ENCODE measurements around the gene SMPD3. TPM values are rescaled to one million over a fixed set of nuclear protein-coding genes. Genes with fewer than 3 reads are reported as not detected.

Gene SMPD3
- total RNA-seq, 1 experiment from 2014 or later = 0.42 TPM

- Histone ChIP-seq H3K27me3 (ENCODE audit: control insufficient read depth, insufficient read depth, low read length) (no peaks in the 10 kb centered on the region), H3K4me3 (ENCODE audit: insufficient read depth, low read depth, low read length) (no peak overlapping the region), H3K36me3 (replicated peaks; ENCODE audit: control insufficient read depth, insufficient read depth, low read length) (peaks cover 28% of the 10 kb centered on the region)
- no peak for DNase-seq
Measured at GRCh38 chr16:68351991-68352431, 96.3 kb downstream of the SMPD3 start.

GRCh38 chr16:68351463-68351862, 96.8 kb downstream of the SMPD3 start:
- peaks cover 26% of the 10 kb centered on the region for H3K36me3 ChIP-seq (replicated peaks; ENCODE audit: control insufficient read depth, insufficient read depth, low read length)
- no peak overlapping the region for H3K4me3 ChIP-seq (ENCODE audit: insufficient read depth, low read depth, low read length)
- no peak for DNase-seq
- H3K27me3 ChIP-seq (ENCODE audit: control insufficient read depth, insufficient read depth, low read length) = no peaks in the 10 kb centered on the region

GRCh38 chr16:68350813-68351350, 97.4 kb downstream of the SMPD3 start:
- Histone ChIP-seq H3K36me3 (replicated peaks; ENCODE audit: control insufficient read depth, insufficient read depth, low read length) (peaks cover 27% of the 10 kb centered on the region), H3K27me3 (ENCODE audit: control insufficient read depth, insufficient read depth, low read length) (no peaks in the 10 kb centered on the region), H3K4me3 (ENCODE audit: insufficient read depth, low read depth, low read length) (no peak overlapping the region)
- DNase-seq = no peak

- no peak overlapping the region for H3K4me3 ChIP-seq (ENCODE audit: insufficient read depth, low read depth, low read length)
- H3K36me3 ChIP-seq (replicated peaks; ENCODE audit: control insufficient read depth, insufficient read depth, low read length) = peaks cover 32% of the 10 kb centered on the region
- no peaks in the 10 kb centered on the region for H3K27me3 ChIP-seq (ENCODE audit: control insufficient read depth, insufficient read depth, low read length)
- no peak for DNase-seq
Measured at GRCh38 chr16:68349838-68350410, 98.4 kb downstream of the SMPD3 start.

- H3K36me3 ChIP-seq (replicated peaks; ENCODE audit: control insufficient read depth, insufficient read depth, low read length) = peaks cover 31% of the 10 kb centered on the region
- DNase-seq = no peak
- no peaks in the 10 kb centered on the region for H3K27me3 ChIP-seq (ENCODE audit: control insufficient read depth, insufficient read depth, low read length)
- no peak overlapping the region for H3K4me3 ChIP-seq (ENCODE audit: insufficient read depth, low read depth, low read length)
Measured at GRCh38 chr16:68348639-68349445, 99.5 kb downstream of the SMPD3 start.

GRCh38 chr16:68347605-68348004, 100.7 kb downstream of the SMPD3 start:
- H3K4me3 ChIP-seq (ENCODE audit: insufficient read depth, low read depth, low read length) = no peak overlapping the region

GRCh38 chr16:68346892-68347480, 101.3 kb downstream of the SMPD3 start:
- Histone ChIP-seq H3K4me3 (ENCODE audit: insufficient read depth, low read depth, low read length) (no peak overlapping the region), H3K36me3 (replicated peaks; ENCODE audit: control insufficient read depth, insufficient read depth, low read length) (peaks cover 25% of the 10 kb centered on the region), H3K27me3 (ENCODE audit: control insufficient read depth, insufficient read depth, low read length) (no peaks in the 10 kb centered on the region)
- no peak for DNase-seq

More at GRCh38 chr16:68347605-68348004, 100.7 kb downstream of the SMPD3 start:
- no peak for DNase-seq
- H3K36me3 ChIP-seq (replicated peaks; ENCODE audit: control insufficient read depth, insufficient read depth, low read length) = peaks cover 25% of the 10 kb centered on the region
- H3K27me3 ChIP-seq (ENCODE audit: control insufficient read depth, insufficient read depth, low read length) = no peaks in the 10 kb centered on the region

- peaks cover 26% of the 10 kb centered on the region for H3K36me3 ChIP-seq (replicated peaks; ENCODE audit: control insufficient read depth, insufficient read depth, low read length)
- DNase-seq = no peak
- no peaks in the 10 kb centered on the region for H3K27me3 ChIP-seq (ENCODE audit: control insufficient read depth, insufficient read depth, low read length)
- no peak overlapping the region for H3K4me3 ChIP-seq (ENCODE audit: insufficient read depth, low read depth, low read length)
Measured at GRCh38 chr16:68345958-68346635, 102.2 kb downstream of the SMPD3 start.

- no peak for DNase-seq
- H3K4me3 ChIP-seq (ENCODE audit: insufficient read depth, low read depth, low read length) = no peak overlapping the region
- H3K27me3 ChIP-seq (ENCODE audit: control insufficient read depth, insufficient read depth, low read length) = no peaks in the 10 kb centered on the region
- H3K36me3 ChIP-seq (replicated peaks; ENCODE audit: control insufficient read depth, insufficient read depth, low read length) = peaks cover 28% of the 10 kb centered on the region
Measured at GRCh38 chr16:68345351-68345810, 102.9 kb downstream of the SMPD3 start.

GRCh38 chr16:68344252-68344651, 104.1 kb downstream of the SMPD3 start:
- Histone ChIP-seq H3K4me3 (ENCODE audit: insufficient read depth, low read depth, low read length) (no peak overlapping the region), H3K36me3 (replicated peaks; ENCODE audit: control insufficient read depth, insufficient read depth, low read length) (peaks cover 34% of the 10 kb centered on the region), H3K27me3 (ENCODE audit: control insufficient read depth, insufficient read depth, low read length) (no peaks in the 10 kb centered on the region)
- no peak for DNase-seq

GRCh38 chr16:68343137-68343536, 105.2 kb downstream of the SMPD3 start:
- Histone ChIP-seq H3K4me3 (ENCODE audit: insufficient read depth, low read depth, low read length) (no peak overlapping the region), H3K36me3 (replicated peaks; ENCODE audit: control insufficient read depth, insufficient read depth, low read length) (peaks cover 34% of the 10 kb centered on the region), H3K27me3 (ENCODE audit: control insufficient read depth, insufficient read depth, low read length) (no peaks in the 10 kb centered on the region)
- no peak for DNase-seq

GRCh38 chr16:68342620-68343019, 105.7 kb downstream of the SMPD3 start:
- Histone ChIP-seq H3K36me3 (replicated peaks; ENCODE audit: control insufficient read depth, insufficient read depth, low read length) (peaks cover 37% of the 10 kb centered on the region), H3K4me3 (ENCODE audit: insufficient read depth, low read depth, low read length) (no peak overlapping the region), H3K27me3 (ENCODE audit: control insufficient read depth, insufficient read depth, low read length) (no peaks in the 10 kb centered on the region)
- DNase-seq = peak; percentile 52

GRCh38 chr16:68339214-68339613, 109.1 kb downstream of the SMPD3 start:
- no peak for DNase-seq
- no peak overlapping the region for H3K4me3 ChIP-seq (ENCODE audit: insufficient read depth, low read depth, low read length)
- peaks cover 25% of the 10 kb centered on the region for H3K36me3 ChIP-seq (replicated peaks; ENCODE audit: control insufficient read depth, insufficient read depth, low read length)

GRCh38 chr16:68338326-68339119, 109.8 kb downstream of the SMPD3 start:
- no peak for DNase-seq
- Histone ChIP-seq H3K4me3 (ENCODE audit: insufficient read depth, low read depth, low read length) (no peak overlapping the region), H3K36me3 (replicated peaks; ENCODE audit: control insufficient read depth, insufficient read depth, low read length) (peaks cover 25% of the 10 kb centered on the region), H3K27me3 (ENCODE audit: control insufficient read depth, insufficient read depth, low read length) (no peaks in the 10 kb centered on the region)

More at GRCh38 chr16:68339214-68339613, 109.1 kb downstream of the SMPD3 start:
- no peaks in the 10 kb centered on the region for H3K27me3 ChIP-seq (ENCODE audit: control insufficient read depth, insufficient read depth, low read length)
